ENCODE measurements around the gene GALNTL6. TPM values are rescaled to one million over a fixed set of nuclear protein-coding genes. Genes with fewer than 3 reads are reported as not detected.

Gene GALNTL6
- total RNA-seq, 1 experiment from 2014 or later: not detected

DNA sequence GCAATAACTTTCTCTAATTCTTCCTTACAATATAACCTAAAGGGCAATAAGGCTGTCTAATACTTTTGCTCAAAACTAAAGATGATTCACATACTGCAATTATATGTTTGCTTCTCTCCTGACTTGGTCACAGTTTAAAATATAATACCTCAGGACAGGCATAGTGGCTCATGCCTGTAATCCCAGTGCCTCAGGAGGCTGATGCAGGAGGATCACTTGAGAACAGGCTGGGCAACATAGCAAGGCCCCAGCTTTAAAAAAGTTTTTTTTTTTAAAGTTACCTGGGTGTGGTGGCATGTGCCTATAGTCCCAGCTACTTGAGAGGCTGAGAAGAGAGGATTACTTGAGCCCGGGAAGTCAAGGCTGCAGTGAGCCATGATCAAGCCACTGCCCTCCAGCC lies 1125.7 kb downstream of the GALNTL6 start:
- H2AFZ ChIP-seq (ENCODE audit: low read depth, low read length, poor library complexity, severe bottlenecking): no peak overlapping the region
- H3K9me2 ChIP-seq (ENCODE audit: insufficient read depth): no peaks in the 10 kb centered on the region
- no peaks in the 10 kb centered on the region for H3K9me3 ChIP-seq (ENCODE audit: control insufficient read depth in 1 of 2, insufficient read depth in 1 of 2, low read depth in 1 of 2, low read length in 2 of 2)
- DNase-seq (ENCODE audit: low read depth, low spot score) (no peak), ATAC-seq (no peak)
- H3K4me2 ChIP-seq (ENCODE audit: low read length): no peak overlapping the region
- H3K27ac ChIP-seq (ENCODE audit: low read depth, low read length): no peak overlapping the region
- CTCF ChIA-PET: no interaction called here
- H3K36me3 ChIP-seq (ENCODE audit: control insufficient read depth in 1 of 2, insufficient read depth in 2 of 2, low read length in 2 of 2): no peaks in the 10 kb centered on the region
- H4K20me1 ChIP-seq (ENCODE audit: insufficient read depth): no peaks in the 10 kb centered on the region
- H3K4me1 ChIP-seq (ENCODE audit: control insufficient read depth in 1 of 2, insufficient read depth in 2 of 2, low read length in 2 of 2): no peaks in the 10 kb centered on the region
- no peaks in the 10 kb centered on the region for H3K79me2 ChIP-seq (ENCODE audit: insufficient read depth, low read length)
- intact Hi-C loops (cut with micrococcal nuclease): no loop called here
- BruUV-seq (replicated peaks): no TSS peak
- H3K9ac ChIP-seq (ENCODE audit: low read length): no peak overlapping the region
- H3K27me3 ChIP-seq (ENCODE audit: insufficient read depth, low read length): no peaks in the 10 kb centered on the region
- RAD21 ChIA-PET (ENCODE audit: low non-redundant PET in 1 of 2, low total read pairs in 2 of 2, uncharacterized antibody in 2 of 2, unreplicated experiment in 2 of 2): no interaction called here
- POLR2A ChIA-PET: no interaction called here
- TF ChIP-seq TCF7L2 (IDR thresholded peaks at IDR 0.05; ENCODE audit: borderline replicate concordance, extremely low read depth, insufficient read depth, insufficient read length): no peak
- no peak for TF ChIP-seq CEBPB (IDR thresholded peaks at IDR 0.05; ENCODE audit: low read depth)
- TF ChIP-seq SIN3A (IDR thresholded peaks at IDR 0.05; ENCODE audit: low read depth): no peak
- no peak for TF ChIP-seq EZH2 (IDR thresholded peaks at IDR 0.05)
- no peak for TF ChIP-seq EZH2phosphoT487 (IDR thresholded peaks at IDR 0.05; ENCODE audit: borderline replicate concordance)
- TF ChIP-seq RAD21 (IDR thresholded peaks at IDR 0.05; ENCODE audit: low read depth): no peak
- TF ChIP-seq ELF1 (IDR thresholded peaks at IDR 0.05; ENCODE audit: borderline replicate concordance, low read depth): no peak
- TF ChIP-seq CBX3 (IDR thresholded peaks at IDR 0.05; ENCODE audit: low read depth): no peak
- TF ChIP-seq SP1 (IDR thresholded peaks at IDR 0.05; ENCODE audit: low read depth): no peak
- TF ChIP-seq FOSL1 (IDR thresholded peaks at IDR 0.05; ENCODE audit: low read depth): no peak
- no peak for TF ChIP-seq SRF (IDR thresholded peaks at IDR 0.05; ENCODE audit: low read depth)
- TF ChIP-seq ZNF274 (IDR thresholded peaks at IDR 0.05; ENCODE audit: low read depth, low read length): no peak
- TF ChIP-seq, protein P1, sequence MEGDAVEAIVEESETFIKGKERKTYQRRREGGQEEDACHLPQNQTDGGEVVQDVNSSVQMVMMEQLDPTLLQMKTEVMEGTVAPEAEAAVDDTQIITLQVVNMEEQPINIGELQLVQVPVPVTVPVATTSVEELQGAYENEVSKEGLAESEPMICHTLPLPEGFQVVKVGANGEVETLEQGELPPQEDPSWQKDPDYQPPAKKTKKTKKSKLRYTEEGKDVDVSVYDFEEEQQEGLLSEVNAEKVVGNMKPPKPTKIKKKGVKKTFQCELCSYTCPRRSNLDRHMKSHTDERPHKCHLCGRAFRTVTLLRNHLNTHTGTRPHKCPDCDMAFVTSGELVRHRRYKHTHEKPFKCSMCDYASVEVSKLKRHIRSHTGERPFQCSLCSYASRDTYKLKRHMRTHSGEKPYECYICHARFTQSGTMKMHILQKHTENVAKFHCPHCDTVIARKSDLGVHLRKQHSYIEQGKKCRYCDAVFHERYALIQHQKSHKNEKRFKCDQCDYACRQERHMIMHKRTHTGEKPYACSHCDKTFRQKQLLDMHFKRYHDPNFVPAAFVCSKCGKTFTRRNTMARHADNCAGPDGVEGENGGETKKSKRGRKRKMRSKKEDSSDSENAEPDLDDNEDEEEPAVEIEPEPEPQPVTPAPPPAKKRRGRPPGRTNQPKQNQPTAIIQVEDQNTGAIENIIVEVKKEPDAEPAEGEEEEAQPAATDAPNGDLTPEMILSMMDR (IDR thresholded peaks at IDR 0.05 in 2 of 3, conservative IDR thresholded peaks at IDR 0.05 in 1 of 3; ENCODE audit: borderline replicate concordance in 1 of 3, insufficient read depth in 1 of 3, low read depth in 2 of 3, low read length in 2 of 3): no peak
- TF ChIP-seq, protein P2, sequence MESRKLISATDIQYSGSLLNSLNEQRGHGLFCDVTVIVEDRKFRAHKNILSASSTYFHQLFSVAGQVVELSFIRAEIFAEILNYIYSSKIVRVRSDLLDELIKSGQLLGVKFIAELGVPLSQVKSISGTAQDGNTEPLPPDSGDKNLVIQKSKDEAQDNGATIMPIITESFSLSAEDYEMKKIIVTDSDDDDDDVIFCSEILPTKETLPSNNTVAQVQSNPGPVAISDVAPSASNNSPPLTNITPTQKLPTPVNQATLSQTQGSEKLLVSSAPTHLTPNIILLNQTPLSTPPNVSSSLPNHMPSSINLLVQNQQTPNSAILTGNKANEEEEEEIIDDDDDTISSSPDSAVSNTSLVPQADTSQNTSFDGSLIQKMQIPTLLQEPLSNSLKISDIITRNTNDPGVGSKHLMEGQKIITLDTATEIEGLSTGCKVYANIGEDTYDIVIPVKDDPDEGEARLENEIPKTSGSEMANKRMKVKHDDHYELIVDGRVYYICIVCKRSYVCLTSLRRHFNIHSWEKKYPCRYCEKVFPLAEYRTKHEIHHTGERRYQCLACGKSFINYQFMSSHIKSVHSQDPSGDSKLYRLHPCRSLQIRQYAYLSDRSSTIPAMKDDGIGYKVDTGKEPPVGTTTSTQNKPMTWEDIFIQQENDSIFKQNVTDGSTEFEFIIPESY (IDR thresholded peaks at IDR 0.05; ENCODE audit: extremely low read depth, insufficient replicate concordance, low read length): no peak
- TF ChIP-seq, protein P3, sequence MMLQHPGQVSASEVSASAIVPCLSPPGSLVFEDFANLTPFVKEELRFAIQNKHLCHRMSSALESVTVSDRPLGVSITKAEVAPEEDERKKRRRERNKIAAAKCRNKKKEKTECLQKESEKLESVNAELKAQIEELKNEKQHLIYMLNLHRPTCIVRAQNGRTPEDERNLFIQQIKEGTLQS (IDR thresholded peaks at IDR 0.05): no peak
- no peak for TF ChIP-seq ZFX (IDR thresholded peaks at IDR 0.05)
- TF ChIP-seq POLR2AphosphoS5 (IDR thresholded peaks at IDR 0.05; ENCODE audit: low read depth, low read length): no peak
- TF ChIP-seq, protein P4, sequence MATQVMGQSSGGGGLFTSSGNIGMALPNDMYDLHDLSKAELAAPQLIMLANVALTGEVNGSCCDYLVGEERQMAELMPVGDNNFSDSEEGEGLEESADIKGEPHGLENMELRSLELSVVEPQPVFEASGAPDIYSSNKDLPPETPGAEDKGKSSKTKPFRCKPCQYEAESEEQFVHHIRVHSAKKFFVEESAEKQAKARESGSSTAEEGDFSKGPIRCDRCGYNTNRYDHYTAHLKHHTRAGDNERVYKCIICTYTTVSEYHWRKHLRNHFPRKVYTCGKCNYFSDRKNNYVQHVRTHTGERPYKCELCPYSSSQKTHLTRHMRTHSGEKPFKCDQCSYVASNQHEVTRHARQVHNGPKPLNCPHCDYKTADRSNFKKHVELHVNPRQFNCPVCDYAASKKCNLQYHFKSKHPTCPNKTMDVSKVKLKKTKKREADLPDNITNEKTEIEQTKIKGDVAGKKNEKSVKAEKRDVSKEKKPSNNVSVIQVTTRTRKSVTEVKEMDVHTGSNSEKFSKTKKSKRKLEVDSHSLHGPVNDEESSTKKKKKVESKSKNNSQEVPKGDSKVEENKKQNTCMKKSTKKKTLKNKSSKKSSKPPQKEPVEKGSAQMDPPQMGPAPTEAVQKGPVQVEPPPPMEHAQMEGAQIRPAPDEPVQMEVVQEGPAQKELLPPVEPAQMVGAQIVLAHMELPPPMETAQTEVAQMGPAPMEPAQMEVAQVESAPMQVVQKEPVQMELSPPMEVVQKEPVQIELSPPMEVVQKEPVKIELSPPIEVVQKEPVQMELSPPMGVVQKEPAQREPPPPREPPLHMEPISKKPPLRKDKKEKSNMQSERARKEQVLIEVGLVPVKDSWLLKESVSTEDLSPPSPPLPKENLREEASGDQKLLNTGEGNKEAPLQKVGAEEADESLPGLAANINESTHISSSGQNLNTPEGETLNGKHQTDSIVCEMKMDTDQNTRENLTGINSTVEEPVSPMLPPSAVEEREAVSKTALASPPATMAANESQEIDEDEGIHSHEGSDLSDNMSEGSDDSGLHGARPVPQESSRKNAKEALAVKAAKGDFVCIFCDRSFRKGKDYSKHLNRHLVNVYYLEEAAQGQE (IDR thresholded peaks at IDR 0.05; ENCODE audit: low read depth): no peak
- no peak for TF ChIP-seq EGR1 (IDR thresholded peaks at IDR 0.05; ENCODE audit: low read depth)
- H3K4me3 ChIP-seq (replicated peaks in 1 of 2; ENCODE audit: low read depth in 1 of 2, low read length in 2 of 2): no peak overlapping the region
